A549 (cell line): ENCODE data around the gene TMBIM1.

Experiments
- CEBPB ChIP-seq, 2 experiments: fragments of >200 bp in 1 of 2; sonication (Bioruptor Twin) in 1 of 2; formaldehyde crosslinking in 1 of 2; IDR thresholded peaks; 2 replicates each; pipeline ENCODE4 v1.6.1; 2012 to 2016
- CTCF ChIP-seq: fragments of >200 bp; sonication (Bioruptor Twin); formaldehyde crosslinking; IDR thresholded peaks from 3 replicates; pipeline ENCODE4 v1.5.1; 2016
- E2F6 ChIP-seq: IDR thresholded peaks from 2 replicates; pipeline ENCODE4 v1.6.1; 2012; ENCODE audit warnings: low read depth, borderline replicate concordance
- ELK1 ChIP-seq: fragments of 150-350 bp; IDR thresholded peaks from 2 replicates; pipeline ENCODE4 v1.6.1; 2014; ENCODE audit warnings: low read depth, mild to moderate bottlenecking, low read length
- EP300 ChIP-seq, 2 experiments: fragments of >200 bp; sonication (Bioruptor Twin); formaldehyde crosslinking; IDR thresholded peaks; 2 replicates in 1 of 2; 3 replicates in 1 of 2; pipeline ENCODE4 v1.6.1; 2016 to 2017
- FOSL2 ChIP-seq, 2 experiments: fragments of 450-650 bp in 1 of 2; fragments of >200 bp in 1 of 2; sonication (Bioruptor Twin) in 1 of 2; formaldehyde crosslinking; IDR thresholded peaks; 2 replicates each; pipeline versions ENCODE4 v1.5.0 to v1.6.1; 2016 to 2020; ENCODE audit warnings: mild to moderate bottlenecking in 1 of 2, moderate library complexity in 1 of 2
- PHF8 ChIP-seq: fragments of 200-600 bp; sonication (generic); IDR thresholded peaks from 2 replicates; pipeline ENCODE4 v1.6.1; 2016; ENCODE audit warnings: low read depth, mild to moderate bottlenecking, antibody characterized with exemption, moderate library complexity, borderline replicate concordance
- POLR2A ChIP-seq: IDR thresholded peaks from 2 replicates; pipeline ENCODE4 v1.6.1; 2012; ENCODE audit warnings: mild to moderate bottlenecking, low read length
- RCOR1 ChIP-seq: fragments of 150-350 bp; IDR thresholded peaks from 2 replicates; pipeline ENCODE4 v1.6.1; 2014; ENCODE audit warnings: antibody characterized with exemption, low read length, low read depth
- SMC3 ChIP-seq: fragments of >200 bp; sonication (Bioruptor Twin); formaldehyde crosslinking; IDR thresholded peaks from 3 replicates; pipeline ENCODE4 v1.6.1; 2018; ENCODE audit warnings: inconsistent platforms
- ZSCAN20 ChIP-seq: fragments of 250-450 bp; sonication (Bioruptor Pico); IDR thresholded peaks from 2 replicates; pipeline ENCODE4 v1.8.0; 2022; ENCODE audit warnings: mild to moderate bottlenecking, moderate library complexity

- TF ChIP-seq FOSL2 (IDR thresholded peaks at IDR 0.05) (no peak), FOSL2 (CRISPR knock-in tag; IDR thresholded peaks at IDR 0.05) (no peak), ELK1 (no peak), PHF8 (no peak), POLR2A (no peak), SMC3 (no peak), E2F6 (no peak), CEBPB (IDR thresholded peaks at IDR 0.05) (no peak), CTCF (no peak), ZSCAN20 (no peak), EP300 (IDR thresholded peaks at IDR 0.05) (no peak), RCOR1 (no peak)
Measured at GRCh38 chr2:218340656-218341055, 48.4 kb upstream of the TMBIM1 start.
